Choroid plexus epithelial cell (primary cell): ENCODE measurements around the gene SHC4.

Experiments used
- DNase-seq: peaks from one replicate; pipeline ENCODE4 v3.0.0-alpha.2; 2010; ENCODE audit warnings: low read depth
- H3K4me3 ChIP-seq: 2 replicates; pipeline ENCODE4 v1.5.1; 2011; ENCODE audit warnings: low read depth, mild to moderate bottlenecking, control low read depth, low read length, moderate library complexity
- CTCF ChIP-seq: conservative IDR thresholded peaks from 2 replicates; pipeline ENCODE4 v1.5.1; 2011; ENCODE audit warnings: low read depth, mild to moderate bottlenecking, control low read depth, inconsistent platforms, low read length, moderate library complexity

The SHC4 gene

GRCh38 chr15:48828906-48829305 lies 134.8 kb downstream of the SHC4 start:
- no peak for DNase-seq
- no peak for TF ChIP-seq CTCF
- no peak overlapping the region for H3K4me3 ChIP-seq

GRCh38 chr15:48828471-48828870 lies 135.2 kb downstream of the SHC4 start:
- DNase-seq, result no peak
- no peak for TF ChIP-seq CTCF
- no peak overlapping the region for H3K4me3 ChIP-seq

GRCh38 chr15:48825075-48825474 lies 138.6 kb downstream of the SHC4 start:
- no peak for TF ChIP-seq CTCF
- no peak overlapping the region for H3K4me3 ChIP-seq
- no peak for DNase-seq

GRCh38 chr15:48823706-48824105 lies 140.0 kb downstream of the SHC4 start:
- TF ChIP-seq CTCF, result no peak
- DNase-seq, result no peak
- no peak overlapping the region for H3K4me3 ChIP-seq

GRCh38 chr15:48823237-48823636 lies 140.5 kb downstream of the SHC4 start:
- no peak overlapping the region for H3K4me3 ChIP-seq
- DNase-seq, result peak; percentile 55
- no peak for TF ChIP-seq CTCF

GRCh38 chr15:48814286-48814685 lies 149.4 kb downstream of the SHC4 start:
- H3K4me3 ChIP-seq, result no peak overlapping the region
- no peak for DNase-seq
- no peak for TF ChIP-seq CTCF

GRCh38 chr15:48811325-48811958 lies 152.3 kb downstream of the SHC4 start:
- peak overlapping the region; percentile 92 for H3K4me3 ChIP-seq
- DNase-seq, result no peak
- peak; percentile 31 for TF ChIP-seq CTCF
